NCI-H1105 treated with DMSO at 0.1 percent for 48 hours (cell line): ENCODE results near the gene RSRC1.
"Not testable (repeated sequence)": the region's sequence is repeated elsewhere in the genome, so short reads cannot be mapped to it uniquely, and the experiment has no call there.

Experiments
- DNase-seq: peaks from one replicate; lab custom pipeline; 2025; lab: John Stamatoyannopoulos, UW

Gene RSRC1

DNA sequence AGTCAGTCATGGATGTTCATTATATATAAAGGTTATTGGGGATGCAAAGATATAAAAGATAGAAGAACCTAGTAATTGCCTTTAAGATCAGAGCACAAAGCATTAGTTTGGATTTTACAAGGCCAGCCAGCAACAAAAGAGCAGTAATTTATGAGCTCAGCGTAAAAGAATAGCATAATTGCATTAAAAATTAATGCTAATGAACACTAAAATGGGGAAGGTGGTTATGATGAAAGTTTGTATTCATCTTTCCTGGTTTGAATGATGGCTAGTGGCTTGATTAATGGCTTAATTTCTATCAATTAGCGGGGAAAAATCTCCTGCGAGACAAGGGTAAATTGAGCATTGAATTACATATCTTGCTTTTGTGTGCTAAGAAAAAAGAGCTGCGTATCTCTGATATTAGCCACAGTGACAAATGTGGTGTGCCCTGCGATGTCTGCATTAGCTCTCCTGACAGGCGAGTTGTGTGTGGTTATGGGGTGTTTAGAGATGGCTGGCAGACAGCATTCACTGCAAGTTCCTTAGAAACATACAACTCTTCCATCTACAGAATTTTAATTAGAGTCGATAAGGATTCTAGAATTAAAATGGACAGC lies 418.3 kb downstream of the RSRC1 start:
- DNase-seq, result peak; percentile 99

DNA sequence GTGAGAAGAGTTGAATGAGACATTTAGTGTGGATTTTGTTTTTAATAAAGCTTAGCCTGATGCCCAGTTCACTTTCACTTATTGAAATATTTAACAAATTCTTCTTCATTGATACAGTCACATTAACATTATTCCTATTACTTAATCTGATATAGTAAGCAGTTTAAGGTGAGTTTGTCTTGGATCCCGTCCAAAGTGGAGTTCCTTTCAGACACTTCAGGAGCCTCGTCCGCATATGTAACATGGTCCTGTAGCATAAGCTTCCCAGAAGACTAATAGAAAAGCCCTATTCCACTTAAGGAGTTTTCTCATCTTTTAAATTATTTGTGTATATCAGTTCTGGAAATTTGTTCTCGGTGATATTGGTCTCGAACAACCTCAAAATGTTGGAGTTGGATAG lies 421.4 kb downstream of the RSRC1 start:
- DNase-seq, result peak; percentile 78

DNA sequence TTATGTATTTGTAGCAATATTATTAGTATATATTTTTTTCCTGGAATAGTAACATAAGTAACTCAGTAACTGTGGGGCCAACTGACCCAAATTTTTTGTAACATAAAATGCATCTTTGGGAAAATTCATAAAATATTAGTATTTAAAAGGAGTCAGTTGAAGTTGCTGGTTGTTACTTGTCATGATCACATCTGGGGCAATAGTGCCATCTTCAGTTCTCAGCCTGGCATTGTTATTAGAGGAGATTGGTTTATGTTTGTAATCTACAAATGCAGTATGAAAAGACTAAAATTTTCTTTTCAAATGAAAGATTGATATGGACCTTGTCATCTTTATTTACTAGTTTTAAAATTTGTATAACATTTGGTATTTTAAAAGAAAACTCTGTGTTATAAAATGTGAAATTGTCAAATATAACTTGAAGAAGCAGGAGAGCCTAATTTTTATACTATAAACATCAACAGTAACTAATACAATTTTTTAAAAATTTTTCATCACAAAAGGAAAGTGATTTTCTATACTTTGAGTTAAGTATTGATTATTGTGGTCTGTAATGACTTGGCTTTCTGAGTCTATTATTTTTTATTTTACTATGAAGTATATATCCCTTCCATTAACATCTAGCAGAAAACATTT lies 422.3 kb downstream of the RSRC1 start:
- DNase-seq, result peak; percentile 82

DNA sequence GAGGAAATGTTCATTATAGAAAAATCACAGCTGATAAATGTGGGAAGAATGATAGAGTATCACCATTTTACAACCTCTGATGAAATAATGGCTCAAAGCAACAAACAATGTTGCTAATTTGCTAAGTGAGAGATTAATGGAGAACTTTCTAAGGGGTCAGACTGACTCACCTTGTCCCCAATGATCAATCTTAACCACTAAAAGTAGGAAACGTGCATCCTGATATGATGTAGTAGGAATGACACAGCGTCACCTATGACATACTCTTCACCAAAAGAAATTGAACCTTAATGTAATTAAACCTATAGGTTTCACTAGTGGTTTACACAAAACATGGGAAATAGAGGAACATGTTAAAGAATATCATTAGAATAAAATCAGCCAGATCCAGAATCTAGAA lies 426.0 kb downstream of the RSRC1 start:
- no peak for DNase-seq

DNA sequence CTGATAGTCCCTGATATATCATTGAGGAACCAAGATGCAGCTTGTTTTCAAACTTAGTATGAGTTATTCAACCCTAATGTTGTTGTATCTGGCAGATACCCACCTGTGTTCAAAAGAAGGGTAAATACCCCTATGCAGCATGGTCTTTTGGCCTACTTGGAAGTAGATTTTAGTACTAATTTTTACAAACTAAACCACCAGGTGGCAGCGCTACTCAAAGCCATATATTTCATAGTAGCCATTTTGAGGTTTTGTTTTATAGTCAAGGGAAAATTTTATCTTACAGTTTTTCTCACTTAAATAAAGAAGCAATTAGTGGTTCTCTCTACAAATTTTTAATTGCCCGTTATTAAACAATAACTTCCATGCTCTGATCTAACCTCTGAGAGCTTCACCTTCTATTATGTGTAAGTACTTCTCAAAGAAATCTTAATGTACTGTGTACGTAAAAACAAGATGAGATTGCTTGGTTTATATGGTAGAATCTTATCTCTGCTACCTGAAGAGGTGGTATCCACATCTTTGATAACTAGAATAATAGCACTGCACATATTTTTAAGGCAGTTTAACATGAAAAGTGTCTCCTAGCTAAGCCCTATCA lies 429.6 kb downstream of the RSRC1 start:
- DNase-seq, result peak; percentile 92

DNA sequence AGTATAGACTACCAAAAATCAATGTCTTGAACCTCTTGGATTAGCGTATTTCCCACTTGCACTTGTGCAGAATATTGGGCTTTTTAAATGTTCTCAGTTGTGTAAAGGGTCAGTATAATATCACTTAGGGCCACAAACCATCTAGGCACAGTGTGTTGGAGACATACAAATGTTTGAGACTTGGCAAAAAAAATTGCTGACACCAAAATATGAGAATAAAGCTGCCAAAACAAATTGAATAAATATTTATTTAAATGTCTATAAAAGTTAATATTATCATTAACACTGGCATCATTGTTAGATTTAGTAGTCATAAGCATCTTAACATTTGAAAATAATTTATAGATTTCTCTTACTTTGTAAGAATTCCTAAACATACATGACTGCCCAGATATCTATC lies 430.2 kb downstream of the RSRC1 start:
- no peak for DNase-seq

DNA sequence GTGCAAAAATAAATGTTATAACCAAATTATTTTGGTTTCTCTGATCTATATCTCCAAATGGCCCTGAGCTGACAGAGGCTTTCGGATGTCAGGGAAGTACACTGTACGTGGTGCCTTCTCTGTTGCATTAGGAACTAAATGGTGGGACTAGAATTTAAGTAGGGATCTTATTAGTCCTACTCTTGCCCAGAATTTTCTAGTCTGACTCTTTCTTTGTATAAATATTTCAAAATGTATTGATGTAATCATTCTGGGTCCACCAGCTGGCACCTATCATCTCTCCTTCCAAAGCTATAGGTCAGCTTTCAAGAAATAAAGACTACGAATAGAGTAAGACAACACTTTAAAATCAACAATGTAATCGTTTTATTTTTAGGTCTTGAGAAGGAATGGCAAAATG lies 438.8 kb downstream of the RSRC1 start:
- DNase-seq, result no peak

DNA sequence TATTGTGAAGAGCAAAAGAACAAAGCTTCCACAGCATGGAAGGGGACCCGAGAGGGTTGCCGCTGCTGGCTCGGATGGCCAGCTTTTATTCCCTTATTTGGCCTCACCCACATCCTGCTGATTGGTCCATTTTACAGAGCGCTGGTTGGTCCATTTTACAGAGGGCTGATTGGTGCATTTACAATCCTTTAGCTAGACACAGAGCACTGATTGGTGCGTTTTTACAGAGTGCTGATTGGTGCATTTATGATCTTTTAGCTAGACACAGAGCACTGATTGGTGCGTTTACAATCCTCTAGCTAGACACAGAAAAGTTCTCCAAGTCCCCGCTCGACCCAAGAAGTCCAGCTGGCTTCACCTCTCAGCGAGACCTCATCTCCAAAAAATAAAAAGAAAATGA lies 440.0 kb downstream of the RSRC1 start:
- DNase-seq, result not testable (repeated sequence)

DNA sequence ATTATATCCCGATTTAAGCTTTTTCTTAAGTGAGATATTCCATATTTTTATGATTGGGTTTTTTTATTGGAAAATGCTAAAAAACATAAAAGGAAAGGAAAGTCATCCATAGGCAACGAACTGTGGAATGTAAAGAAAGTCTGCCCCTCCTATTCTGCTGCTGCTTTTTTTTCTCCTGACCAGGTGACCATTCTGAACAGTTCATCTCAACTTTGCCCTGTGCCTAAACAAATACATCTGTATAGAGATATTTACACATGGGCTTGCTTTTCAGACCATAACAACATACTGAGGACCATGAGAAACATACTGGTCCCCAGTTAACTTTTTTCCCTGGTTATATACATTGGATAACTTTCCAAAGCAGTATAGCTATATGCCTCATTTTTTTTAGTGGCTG lies 442.2 kb downstream of the RSRC1 start:
- no peak for DNase-seq

DNA sequence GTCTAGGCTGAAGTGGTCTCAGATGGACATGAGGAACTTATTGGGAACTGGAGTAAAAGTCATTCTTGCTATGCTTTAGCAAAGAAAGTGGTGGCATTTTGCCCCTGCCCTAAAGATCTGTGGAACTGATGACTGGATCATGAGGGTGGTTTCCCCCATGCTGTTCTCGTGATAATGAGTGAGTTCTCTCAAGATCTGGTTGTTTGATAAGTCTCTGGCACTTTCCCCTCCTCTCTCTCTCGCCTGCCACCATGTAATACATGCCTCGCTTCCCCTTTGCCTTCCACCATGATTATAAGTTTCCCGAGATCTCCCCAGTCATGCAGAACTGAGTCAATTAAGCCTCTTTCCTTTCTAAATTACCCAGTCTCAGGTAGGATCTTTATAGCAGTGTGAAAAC lies 449.6 kb downstream of the RSRC1 start:
- no peak for DNase-seq

DNA sequence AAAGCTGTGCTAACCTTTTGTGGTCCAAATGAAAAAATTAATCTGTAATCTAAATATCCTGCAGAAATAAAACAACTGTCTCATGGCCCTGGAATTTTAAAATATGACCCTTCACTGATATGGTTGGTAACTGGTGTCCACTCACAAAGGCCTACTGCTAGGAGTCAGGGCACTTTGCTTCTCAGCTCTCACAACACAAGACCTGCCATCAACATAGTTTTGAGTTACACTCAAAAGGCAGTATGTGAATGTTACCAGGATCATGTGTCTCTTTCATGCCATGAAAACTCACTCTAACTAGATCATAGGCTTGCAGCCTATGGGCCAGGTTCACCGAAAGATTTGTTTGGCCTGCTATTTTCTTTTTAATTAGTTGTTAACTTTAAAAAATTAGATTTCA lies 451.1 kb downstream of the RSRC1 start:
- no peak for DNase-seq

DNA sequence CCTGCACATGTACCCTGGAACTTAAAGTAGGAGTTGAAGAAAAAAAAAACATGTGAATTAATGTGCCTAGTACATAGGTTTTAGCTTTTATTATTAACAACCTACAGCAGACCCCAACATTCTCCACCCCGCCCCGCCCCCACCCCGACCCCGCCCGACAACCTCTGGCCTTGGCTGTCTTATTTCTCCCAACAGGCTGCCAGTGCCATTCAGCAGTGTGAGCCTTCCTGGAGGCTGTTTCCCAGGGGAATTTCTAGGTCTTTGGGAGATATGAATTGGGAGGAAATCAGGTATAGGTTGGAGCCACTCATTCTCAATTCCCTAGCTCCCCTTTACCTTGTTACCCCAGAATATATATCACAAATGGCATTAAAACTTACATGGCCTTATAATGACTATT lies 452.8 kb downstream of the RSRC1 start:
- DNase-seq, result no peak

DNA sequence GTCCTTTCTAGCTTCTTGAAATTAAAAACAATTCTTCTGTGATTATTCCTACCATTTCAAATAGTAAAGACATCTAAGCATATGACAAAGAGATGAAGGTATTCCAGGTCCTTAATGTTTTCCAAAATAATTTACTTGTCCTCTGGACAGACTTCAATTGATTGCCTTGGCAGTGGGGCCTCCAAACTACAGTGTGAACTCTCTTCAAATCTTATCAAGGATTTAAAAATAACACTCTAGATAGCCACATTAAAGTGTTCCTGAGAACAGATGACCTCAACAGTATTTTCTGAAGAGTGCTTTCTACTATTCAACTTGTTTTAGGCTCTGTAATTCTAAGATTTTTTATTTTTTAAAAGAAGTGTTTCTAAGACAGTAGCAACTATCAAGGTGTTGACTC lies 453.2 kb downstream of the RSRC1 start:
- no peak for DNase-seq

DNA sequence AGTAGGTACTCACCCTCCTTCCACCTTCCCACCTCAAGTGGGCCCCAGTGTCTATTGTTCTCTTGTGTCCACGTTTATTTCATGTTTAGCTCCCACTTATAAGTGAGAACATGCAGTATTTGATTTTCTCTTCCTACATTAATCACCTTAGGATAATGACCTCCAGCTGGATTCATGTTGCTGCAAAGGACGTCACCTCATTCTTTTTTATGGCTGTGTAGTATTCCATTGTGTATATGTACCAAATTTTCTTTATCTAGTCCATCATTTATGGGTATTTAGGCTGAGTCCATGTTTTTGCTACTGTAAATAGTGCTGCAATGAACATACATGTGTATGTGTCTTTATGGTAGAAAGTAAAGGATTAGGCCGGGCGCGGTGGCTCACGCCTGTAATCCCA lies 455.2 kb downstream of the RSRC1 start:
- no peak for DNase-seq

DNA sequence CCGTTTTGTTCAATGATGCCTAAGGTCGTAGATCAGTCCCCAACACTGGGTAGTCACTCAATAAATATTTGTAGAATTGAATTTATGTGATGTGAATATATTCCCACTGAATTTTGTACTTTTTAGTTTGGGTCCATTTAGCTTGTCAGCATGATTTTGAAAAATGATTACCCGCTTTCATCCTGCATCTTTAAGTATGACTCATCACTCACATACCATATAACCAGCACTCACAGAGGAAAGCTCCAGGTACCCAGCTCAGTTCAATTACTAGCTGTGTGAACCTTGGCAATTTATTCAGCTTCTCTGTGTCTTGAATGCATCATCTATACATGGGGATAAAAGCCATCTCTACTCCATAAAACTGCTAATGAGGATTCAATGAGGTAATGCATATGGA lies 458.9 kb downstream of the RSRC1 start:
- no peak for DNase-seq

DNA sequence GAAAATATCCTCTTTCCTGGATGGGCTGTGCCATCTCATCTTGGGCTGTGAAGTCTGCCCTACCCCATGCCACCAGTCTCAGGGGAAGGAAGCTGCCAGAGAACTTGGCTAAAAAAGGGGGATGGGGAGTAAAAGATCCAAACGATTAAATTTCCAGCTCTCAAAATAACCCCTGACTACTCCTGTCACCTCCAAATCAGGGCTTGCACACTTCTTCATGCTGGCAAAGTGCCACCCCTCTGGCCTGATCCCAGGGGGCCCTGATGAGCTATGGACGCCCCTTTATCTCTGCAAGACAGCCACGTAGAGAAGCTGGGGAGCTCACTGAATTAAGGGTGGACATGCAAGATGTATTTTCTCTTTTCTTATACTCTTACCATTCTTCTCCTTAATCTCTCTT lies 459.9 kb downstream of the RSRC1 start:
- no peak for DNase-seq

DNA sequence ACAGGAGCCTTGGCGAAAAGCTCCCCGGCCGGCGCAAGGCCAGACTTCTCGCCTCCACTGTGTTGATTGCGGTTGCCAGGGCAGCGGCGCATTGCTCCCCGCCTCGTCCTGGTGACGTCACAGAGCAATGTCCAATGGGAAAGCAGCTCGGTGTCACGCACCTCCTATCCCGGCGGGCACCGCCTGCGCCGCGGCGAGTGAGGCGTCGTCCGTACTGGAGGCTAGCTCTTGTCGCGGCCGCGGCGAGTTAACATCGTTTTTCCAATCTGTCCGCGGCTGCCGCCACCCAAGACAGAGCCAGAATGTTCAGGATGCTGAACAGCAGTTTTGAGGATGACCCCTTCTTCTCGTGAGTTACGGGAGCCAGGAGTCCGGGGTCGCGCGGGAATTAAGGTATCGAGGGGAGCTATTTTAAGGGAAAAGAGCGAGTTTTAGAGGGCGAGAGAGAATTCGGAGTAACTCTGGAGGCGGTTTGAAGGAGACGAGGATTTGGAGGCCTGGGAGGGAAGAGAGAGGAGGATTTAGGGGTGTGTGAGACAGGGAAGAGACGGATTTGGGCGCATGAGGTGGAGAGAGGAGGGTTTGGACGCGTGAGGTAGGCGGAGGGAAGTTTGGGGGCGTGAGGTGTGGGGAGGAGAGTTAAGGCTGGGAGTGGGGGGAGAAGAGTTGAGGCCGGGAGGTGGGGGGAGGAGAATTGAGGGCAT lies 461.3 kb downstream of the RSRC1 start, which contains the start of gene MLF1:
Gene MLF1, plus strand, starts transcription at position 196 of the 704 bp plus-strand sequence. Its CDS starts 107 bp downstream, at position 303.
- DNase-seq, result peak; percentile 98

DNA sequence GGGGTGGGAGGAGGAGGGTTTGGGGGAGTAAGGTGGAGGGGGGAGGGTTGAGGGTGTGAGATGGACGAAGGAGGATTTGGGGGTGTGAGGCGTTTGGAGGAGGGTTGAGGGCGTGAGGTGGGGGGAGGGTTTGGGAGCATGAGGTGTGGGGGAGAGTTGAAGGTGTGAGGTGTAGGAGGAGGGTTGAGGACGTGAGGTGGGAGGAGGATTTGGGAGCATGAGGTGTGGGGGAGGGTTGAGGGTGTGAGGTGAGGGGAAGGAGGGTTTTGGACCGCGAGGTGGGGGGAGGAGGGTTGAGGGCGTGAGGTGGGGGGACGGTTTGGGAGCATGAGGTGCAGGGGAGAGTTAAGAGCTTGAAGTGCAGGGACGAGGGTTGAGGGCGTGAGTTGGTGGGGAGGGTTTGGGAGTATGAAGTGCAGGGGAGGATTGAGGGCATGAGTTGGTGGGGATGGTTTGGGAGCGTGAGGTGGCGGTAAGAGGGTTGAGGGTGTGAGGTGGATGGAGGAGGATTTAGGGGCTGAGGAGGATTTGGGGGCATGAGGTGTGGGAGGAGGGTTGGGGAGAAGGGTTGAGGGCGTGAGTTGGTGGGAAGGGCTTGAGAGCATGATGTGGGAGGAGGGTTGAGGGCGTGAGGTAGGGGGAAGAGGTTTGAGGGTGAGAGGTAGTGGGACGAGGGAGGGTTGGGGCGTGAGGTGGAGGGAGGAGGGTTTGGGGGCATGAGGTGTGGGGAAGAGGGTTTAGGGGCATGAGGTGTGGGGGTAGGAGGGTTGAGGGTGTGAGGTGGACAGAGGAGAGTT lies 462.3 kb downstream of the RSRC1 start:
- DNase-seq, result no peak

DNA sequence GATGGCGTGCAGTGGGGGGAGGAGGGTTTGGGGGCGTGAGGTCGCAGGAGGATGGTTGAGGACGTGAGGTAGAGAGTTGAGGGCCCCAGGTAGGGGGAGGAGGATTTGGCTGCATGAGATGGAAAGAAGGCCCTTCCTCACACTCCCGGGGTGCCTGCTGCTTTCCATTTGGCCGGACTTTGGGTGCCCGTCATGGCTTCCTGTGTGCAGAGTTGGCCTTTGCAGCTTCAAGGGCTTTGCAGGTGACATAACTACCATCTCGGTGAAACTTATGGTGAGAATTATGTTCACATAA lies 462.8 kb downstream of the RSRC1 start:
- DNase-seq, result no peak

DNA sequence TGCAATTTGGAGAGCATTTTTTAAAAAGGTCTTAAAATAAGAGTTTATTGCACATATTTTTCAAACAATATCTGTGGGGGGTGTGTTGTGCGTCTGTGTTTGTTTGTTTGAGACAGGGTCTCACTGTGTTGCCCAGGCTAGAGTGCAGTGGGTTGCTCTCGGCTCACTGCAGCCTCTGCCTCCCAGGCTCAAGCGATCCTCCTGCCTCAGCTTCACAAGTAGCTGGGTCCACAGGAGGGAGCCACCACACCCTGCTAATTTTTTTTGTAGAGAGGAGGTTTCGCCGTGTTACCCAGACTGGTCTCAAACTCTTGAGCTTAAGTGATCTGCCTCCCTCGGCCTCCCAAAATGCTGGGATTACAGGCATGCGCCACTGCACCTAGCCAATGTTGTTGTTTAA lies 463.8 kb downstream of the RSRC1 start:
- DNase-seq, result no peak

DNA sequence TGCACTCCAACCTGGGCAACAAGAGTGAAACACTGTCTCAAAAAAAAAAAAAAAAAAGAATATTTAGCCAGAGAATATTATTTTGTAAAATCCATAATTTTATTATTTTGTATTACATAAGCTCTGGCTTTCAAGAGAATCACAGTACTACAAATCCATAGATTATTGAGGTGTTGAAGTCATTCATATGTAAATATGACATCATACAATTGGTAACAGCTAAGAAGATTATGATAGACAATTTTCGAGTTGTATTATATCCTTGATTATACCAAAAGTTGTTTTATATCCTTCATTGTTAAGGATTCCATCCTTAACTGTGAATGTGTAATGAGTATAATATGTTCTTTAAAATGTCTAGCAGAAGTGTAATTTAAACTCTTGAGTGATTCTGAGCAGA lies 464.8 kb downstream of the RSRC1 start:
- DNase-seq, result no peak

DNA sequence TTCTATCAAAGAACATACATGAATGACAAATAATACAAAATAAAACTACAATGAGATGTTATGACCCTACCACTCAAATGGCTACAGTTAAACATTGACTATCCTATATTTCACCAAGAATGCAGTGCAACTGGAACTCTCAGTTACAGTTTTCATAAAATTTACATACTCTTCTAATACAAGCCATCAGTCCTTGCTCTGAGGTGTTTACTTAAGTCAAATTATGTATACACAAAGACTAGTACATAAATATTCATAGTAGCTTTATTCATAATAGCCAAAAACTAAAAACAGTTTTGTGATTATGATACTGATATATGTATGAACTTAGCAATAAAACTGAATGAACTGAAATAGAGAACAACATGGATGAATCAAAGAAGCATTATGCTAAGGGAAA lies 480.3 kb downstream of the RSRC1 start:
- no peak for DNase-seq
